Vagina (tissue), 2 donors: Measurements from ENCODE around the gene CTXN3.

Experiments
- POLR2A ChIP-seq, 2 donors: fragments of 450-650 bp; IDR thresholded peaks; one replicate each; pipeline ENCODE4 v1.6.1; 2017; ENCODE audit warnings: antibody characterized with exemption in 2 of 2, mild to moderate bottlenecking in 2 of 2, moderate library complexity in 2 of 2
- TF ChIP-seq, protein P1 (sequence below), 3 experiments: fragments of 450-650 bp in 2 of 3; fragments of 200-600 bp in 1 of 3; sonication (generic) in 1 of 3; IDR thresholded peaks; one replicate each; pipeline ENCODE4 v1.5.1; 2017 to 2019; ENCODE audit warnings: antibody characterized with exemption in 3 of 3, mild to moderate bottlenecking in 2 of 3, moderate library complexity in 2 of 3

- TF ChIP-seq, protein P1, sequence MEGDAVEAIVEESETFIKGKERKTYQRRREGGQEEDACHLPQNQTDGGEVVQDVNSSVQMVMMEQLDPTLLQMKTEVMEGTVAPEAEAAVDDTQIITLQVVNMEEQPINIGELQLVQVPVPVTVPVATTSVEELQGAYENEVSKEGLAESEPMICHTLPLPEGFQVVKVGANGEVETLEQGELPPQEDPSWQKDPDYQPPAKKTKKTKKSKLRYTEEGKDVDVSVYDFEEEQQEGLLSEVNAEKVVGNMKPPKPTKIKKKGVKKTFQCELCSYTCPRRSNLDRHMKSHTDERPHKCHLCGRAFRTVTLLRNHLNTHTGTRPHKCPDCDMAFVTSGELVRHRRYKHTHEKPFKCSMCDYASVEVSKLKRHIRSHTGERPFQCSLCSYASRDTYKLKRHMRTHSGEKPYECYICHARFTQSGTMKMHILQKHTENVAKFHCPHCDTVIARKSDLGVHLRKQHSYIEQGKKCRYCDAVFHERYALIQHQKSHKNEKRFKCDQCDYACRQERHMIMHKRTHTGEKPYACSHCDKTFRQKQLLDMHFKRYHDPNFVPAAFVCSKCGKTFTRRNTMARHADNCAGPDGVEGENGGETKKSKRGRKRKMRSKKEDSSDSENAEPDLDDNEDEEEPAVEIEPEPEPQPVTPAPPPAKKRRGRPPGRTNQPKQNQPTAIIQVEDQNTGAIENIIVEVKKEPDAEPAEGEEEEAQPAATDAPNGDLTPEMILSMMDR (IDR thresholded peaks at IDR 0.05) = no peak
- TF ChIP-seq POLR2A (IDR thresholded peaks at IDR 0.05) = no peak
Measured at GRCh38 chr5:127649018-127649439, at the start of gene CTXN3.
